RKO (cell line): ENCODE measurements around the gene FSCN2.

Experiments
- DNase-seq: peaks from one replicate; pipeline ENCODE4 v3.0.0-alpha.2; 2016; ENCODE audit warnings: low spot score

FSCN2 gene

GRCh38 chr17:81542431-81543338 is 14.5 kb downstream of the FSCN2 start:
- no peak for DNase-seq

- no peak for DNase-seq
Measured at GRCh38 chr17:81543339-81543675, 15.1 kb downstream of the FSCN2 start.

- no peak for DNase-seq
Measured at GRCh38 chr17:81543756-81544155, 15.6 kb downstream of the FSCN2 start.

GRCh38 chr17:81544281-81544974 is 16.3 kb downstream of the FSCN2 start:
- no peak for DNase-seq

- DNase-seq, result no peak
Measured at GRCh38 chr17:81545160-81545949, 17.2 kb downstream of the FSCN2 start.

GRCh38 chr17:81546906-81547613 is 18.9 kb downstream of the FSCN2 start:
- no peak for DNase-seq

GRCh38 chr17:81547614-81547982 is 19.4 kb downstream of the FSCN2 start:
- no peak for DNase-seq

- DNase-seq, result no peak
Measured at GRCh38 chr17:81549031-81549557, 20.9 kb downstream of the FSCN2 start.

- DNase-seq, result no peak
Measured at GRCh38 chr17:81549826-81550225, 21.6 kb downstream of the FSCN2 start.

GRCh38 chr17:81550285-81550684 is 22.1 kb downstream of the FSCN2 start:
- DNase-seq, result no peak

- DNase-seq, result no peak
Measured at GRCh38 chr17:81550830-81551457, 22.8 kb downstream of the FSCN2 start.

- DNase-seq, result peak; percentile 66
Measured at GRCh38 chr17:81551458-81552243, 23.5 kb downstream of the FSCN2 start.

GRCh38 chr17:81552244-81553017 is 24.3 kb downstream of the FSCN2 start, which contains the start of gene FAAP100:
FAAP100 (minus strand) TSS chr17:81552353; CDS start chr17:81552330, 23 bp downstream.
- peak; percentile 85 for DNase-seq

GRCh38 chr17:81553018-81553615 is 24.9 kb downstream of the FSCN2 start:
- peak; percentile 93 for DNase-seq

- peak; percentile 96 for DNase-seq
Measured at GRCh38 chr17:81553616-81554181, 25.5 kb downstream of the FSCN2 start.

GRCh38 chr17:81556175-81556691 is 28.1 kb downstream of the FSCN2 start:
- peak; percentile 76 for DNase-seq

- DNase-seq, result no peak
Measured at GRCh38 chr17:81556863-81557262, 28.7 kb downstream of the FSCN2 start.
